HepG2 (cell line): Measurements from ENCODE around the gene ABHD12. TPM values are rescaled to one million over a fixed set of nuclear protein-coding genes. Genes with fewer than 3 reads are reported as not detected.

Source experiments
- DMAP1 ChIP-seq: IDR thresholded peaks from 2 replicates; pipeline ENCODE4 v1.6.1; 2016
- ELF3 ChIP-seq: IDR thresholded peaks from 2 replicates; pipeline ENCODE4 v1.6.1; 2016; ENCODE audit warnings: missing genetic modification reagents, missing compliant biosample characterization
- HMG20A ChIP-seq: IDR thresholded peaks from 2 replicates; pipeline ENCODE4 v1.6.1; 2016; ENCODE audit warnings: borderline replicate concordance
- KAT2B ChIP-seq: fragments of 150-350 bp; IDR thresholded peaks from 2 replicates; pipeline ENCODE4 v1.6.1; 2014; ENCODE audit warnings: low read depth, low read length, borderline replicate concordance
- KLF16 ChIP-seq, 2 experiments: sonication (generic) in 1 of 2; formaldehyde crosslinking in 1 of 2; IDR thresholded peaks; 2 replicates each; pipeline versions ENCODE4 v1.6.1 to v1.8.0; 2016 to 2023; ENCODE audit warnings: missing genetic modification reagents in 2 of 2, missing compliant biosample characterization in 1 of 2
- MED1 ChIP-seq: sonication (generic); formaldehyde crosslinking; IDR thresholded peaks from 2 replicates; pipeline ENCODE4 v1.4.0; 2020; ENCODE audit warnings: missing genetic modification reagents
- NAIF1 ChIP-seq: sonication (generic); formaldehyde crosslinking; IDR thresholded peaks from 2 replicates; pipeline ENCODE4 v1.5.0; 2020; ENCODE audit warnings: mild to moderate bottlenecking, missing genetic modification reagents, borderline replicate concordance
- NFKB2 ChIP-seq: sonication (generic); formaldehyde crosslinking; IDR thresholded peaks from 2 replicates; pipeline ENCODE4 v1.4.0; 2020; ENCODE audit warnings: missing genetic modification reagents, borderline replicate concordance
- NPAS2 ChIP-seq: sonication (generic); formaldehyde crosslinking; IDR thresholded peaks from 2 replicates; pipeline ENCODE4 v1.8.0; 2022; ENCODE audit warnings: mild to moderate bottlenecking, missing genetic modification reagents, borderline replicate concordance
- RBM22 ChIP-seq: fragments of 200-400 bp; formaldehyde crosslinking; optimal IDR thresholded peaks from 2 replicates; pipeline ENCODE3; 2017; ENCODE audit warnings: mild to moderate bottlenecking, low read length, moderate library complexity
- RNF2 ChIP-seq: fragments of 450-650 bp; conservative IDR thresholded peaks from 2 replicates; pipeline ENCODE4 v1.6.1; 2016; ENCODE audit warnings: low read depth
- SAFB2 ChIP-seq: sonication (generic); formaldehyde crosslinking; IDR thresholded peaks from 2 replicates; pipeline ENCODE4 v1.5.1; 2020; ENCODE audit warnings: missing genetic modification reagents, low read depth, mild to moderate bottlenecking, borderline replicate concordance
- SP2 ChIP-seq: sonication (generic); formaldehyde crosslinking; IDR thresholded peaks from 2 replicates; pipeline ENCODE4 v1.5.1; 2020; ENCODE audit warnings: mild to moderate bottlenecking, missing genetic modification reagents
- SRSF1 ChIP-seq: fragments of 200-400 bp; formaldehyde crosslinking; optimal IDR thresholded peaks from 2 replicates; pipeline ENCODE3; 2017; ENCODE audit warnings: mild to moderate bottlenecking, low read depth, low read length, moderate library complexity
- SRSF9 ChIP-seq: fragments of 200-400 bp; formaldehyde crosslinking; IDR thresholded peaks from 2 replicates; pipeline ENCODE4 v1.6.1; 2018; ENCODE audit warnings: borderline replicate concordance, mild to moderate bottlenecking, low read depth, low read length; ENCODE audit not compliant: insufficient read depth, poor library complexity, severe bottlenecking
- TEF ChIP-seq: sonication (generic); formaldehyde crosslinking; IDR thresholded peaks from 2 replicates; pipeline ENCODE4 v1.5.0; 2020; ENCODE audit warnings: missing genetic modification reagents
- TRIM22 ChIP-seq: fragments of 450-650 bp; IDR thresholded peaks from 2 replicates; pipeline ENCODE4 v1.6.1; 2017
- U2AF2 ChIP-seq: fragments of 200-400 bp; formaldehyde crosslinking; IDR thresholded peaks from 2 replicates; pipeline ENCODE4 v1.6.1; 2017; ENCODE audit warnings: low read depth, mild to moderate bottlenecking, low read length
- YY1 ChIP-seq: IDR thresholded peaks from 2 replicates; pipeline ENCODE4 v1.6.1; 2011; ENCODE audit warnings: low read length, low read depth, moderate library complexity, mild to moderate bottlenecking; ENCODE audit not compliant: insufficient read depth, insufficient replicate concordance
- ZBTB3 ChIP-seq: sonication (generic); formaldehyde crosslinking; IDR thresholded peaks from 2 replicates; pipeline ENCODE4 v1.4.0; 2020; ENCODE audit warnings: low read depth, mild to moderate bottlenecking, moderate library complexity, missing genetic modification reagents, borderline replicate concordance
- ZNF224 ChIP-seq: sonication (generic); formaldehyde crosslinking; IDR thresholded peaks from 2 replicates; pipeline ENCODE4 v1.5.0; 2020; ENCODE audit warnings: mild to moderate bottlenecking, missing genetic modification reagents
- ZNF7 ChIP-seq: IDR thresholded peaks from 2 replicates; pipeline ENCODE4 v1.6.1; 2016; ENCODE audit warnings: missing biosample characterization, missing genetic modification reagents
- ZNF703 ChIP-seq: sonication (generic); formaldehyde crosslinking; IDR thresholded peaks from 2 replicates; pipeline ENCODE4 v1.5.1; 2020; ENCODE audit warnings: missing genetic modification reagents, mild to moderate bottlenecking, moderate library complexity, borderline replicate concordance
- ZNF773 ChIP-seq: sonication (generic); formaldehyde crosslinking; IDR thresholded peaks from 2 replicates; pipeline ENCODE4 v1.4.0; 2020; ENCODE audit warnings: missing genetic modification reagents, borderline replicate concordance
- ZNF790 ChIP-seq: sonication (generic); formaldehyde crosslinking; IDR thresholded peaks from 2 replicates; pipeline ENCODE4 v1.8.0; 2022; ENCODE audit warnings: missing genetic modification reagents, mild to moderate bottlenecking, borderline replicate concordance
- ZNF816 ChIP-seq: sonication (generic); formaldehyde crosslinking; IDR thresholded peaks from 2 replicates; pipeline ENCODE4 v1.8.0; 2022; ENCODE audit warnings: missing genetic modification reagents, mild to moderate bottlenecking, borderline replicate concordance
- polyA plus RNA-seq, 8 experiments: library from polyadenylated mRNA; depleted of rRNA in 3 of 8; stranded (reverse) in 7 of 8; unstranded in 1 of 8; fragments of >200 nt; fragmentation: Illumina TruSeq in 4 of 8; extraction: Trizol in 4 of 8; gene quantifications; 2 replicates each; pipeline versions ENCODE4 v1.2.1 to v1.2.3, GENCODE V29; 2011 to 2016; ENCODE audit warnings: low read depth in 4 of 8, missing spikeins in 1 of 8, mixed read lengths in 1 of 8; ENCODE audit not compliant: insufficient read depth in 1 of 8
- total RNA-seq, 5 experiments: library from RNA; depleted of rRNA; stranded (reverse); fragments of >200 nt; fragmentation: Illumina TruSeq; extraction: Trizol; gene quantifications; 2 replicates each; pipeline ENCODE4 v1.2.3, GENCODE V29; 2016; ENCODE audit warnings: low read depth in 1 of 5
- TF ChIP-seq, protein P1 (sequence below): sonication (generic); formaldehyde crosslinking; IDR thresholded peaks from 2 replicates; pipeline ENCODE4 v1.4.0; 2020; ENCODE audit warnings: mild to moderate bottlenecking, missing genetic modification reagents
- TF ChIP-seq, protein P2 (sequence below): sonication (generic); formaldehyde crosslinking; IDR thresholded peaks from 2 replicates; pipeline ENCODE4 v1.8.0; 2022; ENCODE audit warnings: missing genetic modification reagents, low read depth, mild to moderate bottlenecking, borderline replicate concordance

The ABHD12 gene
- total and polyA plus RNA-seq, 2 of the 13 experiments (the other 11 are each of a cell fraction or from before 2014, with no cell fraction given): 23.5 to 72.1 TPM

- TF ChIP-seq ZNF773 (CRISPR knock-in tag): no peak
- no peak for TF ChIP-seq TRIM22
- TF ChIP-seq ELF3 (CRISPR knock-in tag): no peak
- TF ChIP-seq SRSF1: peak; percentile 43
- TF ChIP-seq YY1: no peak
- 0 out of 2 replicates have a peak, but pooled peaks have one; percentile 33 for TF ChIP-seq DMAP1 (CRISPR knock-in tag)
- peak; percentile 76; the same call in 1 of the 2 replicates for TF ChIP-seq ZNF703 (CRISPR knock-in tag)
- TF ChIP-seq NAIF1 (CRISPR knock-in tag): no peak
- no peak for TF ChIP-seq ZBTB3 (CRISPR knock-in tag)
- TF ChIP-seq HMG20A: no peak; the same call in 1 of the 2 replicates
- TF ChIP-seq, protein P1, sequence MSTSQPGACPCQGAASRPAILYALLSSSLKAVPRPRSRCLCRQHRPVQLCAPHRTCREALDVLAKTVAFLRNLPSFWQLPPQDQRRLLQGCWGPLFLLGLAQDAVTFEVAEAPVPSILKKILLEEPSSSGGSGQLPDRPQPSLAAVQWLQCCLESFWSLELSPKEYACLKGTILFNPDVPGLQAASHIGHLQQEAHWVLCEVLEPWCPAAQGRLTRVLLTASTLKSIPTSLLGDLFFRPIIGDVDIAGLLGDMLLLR (CRISPR knock-in tag): peak; percentile 75; the same call in 1 of the 2 replicates
- 0 out of 2 replicates have a peak, but pooled peaks have one; percentile 6 for TF ChIP-seq ZNF816 (CRISPR knock-in tag)
- no peak for TF ChIP-seq SAFB2 (CRISPR knock-in tag)
- no peak for TF ChIP-seq U2AF2
- TF ChIP-seq NFKB2 (CRISPR knock-in tag): peak; percentile 71; the same call in 1 of the 2 replicates
- peak; percentile 18; the same call in 1 of the 2 replicates for TF ChIP-seq ZNF790 (CRISPR knock-in tag)
- no peak for TF ChIP-seq SRSF9
- peak; percentile 36; the same call in 1 of the 2 replicates for TF ChIP-seq TEF (CRISPR knock-in tag)
- TF ChIP-seq ZNF7 (CRISPR knock-in tag): no peak
- no peak for TF ChIP-seq NPAS2 (CRISPR knock-in tag)
- TF ChIP-seq MED1: peak; percentile 53
- peak; percentile 22 for TF ChIP-seq RNF2
- TF ChIP-seq SP2: no peak
- TF ChIP-seq ZNF224 (CRISPR knock-in tag): no peak
- TF ChIP-seq KLF16 (CRISPR knock-in tag; IDR thresholded peaks at IDR 0.05): peak; percentile 18 to 49; a peak in 2 of 4 replicates
- TF ChIP-seq RBM22: no peak
- TF ChIP-seq KAT2B: no peak
- TF ChIP-seq, protein P2, sequence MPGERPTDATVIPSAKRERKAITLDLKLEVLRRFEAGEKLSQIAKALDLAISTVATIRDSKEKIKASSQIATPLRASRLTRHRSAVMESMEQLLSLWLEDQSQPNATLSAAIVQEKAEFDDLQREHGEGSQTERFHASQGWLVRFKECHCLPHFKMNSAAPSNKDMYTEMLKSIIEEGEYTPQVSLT (CRISPR knock-in tag): no peak
Observed at GRCh38 chr20:25389858-25390537, 637 bp downstream of the ABHD12 start (continued).
